Tibial nerve (tissue), 4 donors: ENCODE data around the gene GPR62. TPM values are rescaled to one million over a fixed set of nuclear protein-coding genes. Genes with fewer than 3 reads are reported as not detected.

ENCODE experiments used
- DNase-seq, 2 donors: peaks; one replicate each; pipeline ENCODE4 v3.0.0-alpha.2; 2019; ENCODE audit warnings: low spot score in 2 of 2
- H3K27ac ChIP-seq, 4 donors: fragments of 200-600 bp; sonication (generic) in 3 of 4; one replicate each; pipeline ENCODE4 v1.5.1; 2017 to 2019; ENCODE audit warnings: mild to moderate bottlenecking in 1 of 4
- H3K27me3 ChIP-seq, 2 donors: fragments of 200-600 bp; sonication (generic) in 1 of 2; one replicate each; pipeline versions ENCODE4 v1.5.1 to v1.6.0; 2017 to 2019
- H3K36me3 ChIP-seq, 3 donors: fragments of 200-600 bp; sonication (generic); one replicate each; pipeline ENCODE4 v1.5.1; 2018 to 2019
- H3K4me1 ChIP-seq, 4 donors: fragments of 200-600 bp; sonication (generic) in 3 of 4; one replicate each; pipeline ENCODE4 v1.5.1; 2017 to 2019
- H3K4me3 ChIP-seq, 4 donors: fragments of 200-600 bp; sonication (generic) in 3 of 4; one replicate each; pipeline ENCODE4 v1.5.1; 2017 to 2019; ENCODE audit warnings: mild to moderate bottlenecking in 1 of 4, moderate library complexity in 1 of 4
- H3K9me3 ChIP-seq, 4 donors: fragments of 200-600 bp; sonication (generic) in 3 of 4; one replicate each; pipeline ENCODE4 v1.5.1; 2017 to 2019
- EP300 ChIP-seq, 2 donors: sonication (generic); formaldehyde crosslinking; IDR thresholded peaks; one replicate each; pipeline ENCODE4 v1.6.1; 2017; ENCODE audit warnings: antibody characterized with exemption in 2 of 2, mild to moderate bottlenecking in 1 of 2
- POLR2A ChIP-seq, 2 donors: fragments of 450-650 bp; IDR thresholded peaks; one replicate each; pipeline ENCODE4 v1.6.1; 2017; ENCODE audit warnings: antibody characterized with exemption in 2 of 2, mild to moderate bottlenecking in 2 of 2, moderate library complexity in 2 of 2
- WGBS, 2 donors: methylation state at CpG; one replicate each; pipeline ENCODE4 v1.1.5; 2018; 5-methylcytosine and 5-hydroxymethylcytosine counted together
- total RNA-seq, 4 donors: library from RNA; depleted of rRNA; stranded (reverse); fragments of >200 nt; gene quantifications; one replicate each; pipeline ENCODE4 v1.1.0, GENCODE V29; 2016
- TF ChIP-seq, protein P1 (sequence below), 5 experiments: fragments of 200-600 bp in 3 of 5; fragments of 450-650 bp in 2 of 5; sonication (generic) in 3 of 5; IDR thresholded peaks; one replicate each; pipeline ENCODE4 v1.5.1; 2016 to 2019; ENCODE audit warnings: antibody characterized with exemption in 5 of 5, mild to moderate bottlenecking in 3 of 5, moderate library complexity in 2 of 5

GPR62 gene
- total RNA-seq, 4 donors from 2014 or later: 0.87 to 1.0 TPM; not detected in 2

DNA sequence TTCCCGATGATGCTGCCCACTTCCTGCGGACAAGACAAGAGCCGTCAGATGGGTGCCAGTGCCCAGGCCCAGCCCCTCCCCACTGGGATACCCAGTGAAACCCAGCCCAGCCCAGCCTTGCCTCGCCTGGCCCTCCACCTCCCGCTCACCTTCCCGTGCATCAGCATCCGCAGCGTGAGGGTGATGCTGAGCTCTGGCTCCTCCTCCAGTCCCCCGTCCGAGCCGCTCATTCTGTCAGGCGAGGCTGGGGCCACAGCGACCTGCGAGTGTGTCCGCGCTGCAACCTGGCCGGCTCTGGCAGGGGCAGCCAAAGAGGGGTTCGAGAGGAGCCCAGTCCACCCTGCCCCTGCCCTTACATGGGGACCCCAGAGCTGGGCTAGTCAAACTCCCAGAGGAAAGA, 5.8 kb downstream of the GPR62 start:
- no peak for DNase-seq
- no peak overlapping the region for H3K4me3 ChIP-seq
- peaks cover 0 to 64% (median 28%) of the 10 kb centered on the region in 4 donors for H3K4me1 ChIP-seq
- WGBS, 2 donors: 78 to 83% methylated on average over 6 to 18 of the region's 18 CpGs
- peak overlapping the region in 1 of 4 donors; percentile 99 for H3K27ac ChIP-seq
- TF ChIP-seq EP300 (IDR thresholded peaks at IDR 0.05) (no peak), POLR2A (IDR thresholded peaks at IDR 0.05) (no peak)
- TF ChIP-seq, protein P1, sequence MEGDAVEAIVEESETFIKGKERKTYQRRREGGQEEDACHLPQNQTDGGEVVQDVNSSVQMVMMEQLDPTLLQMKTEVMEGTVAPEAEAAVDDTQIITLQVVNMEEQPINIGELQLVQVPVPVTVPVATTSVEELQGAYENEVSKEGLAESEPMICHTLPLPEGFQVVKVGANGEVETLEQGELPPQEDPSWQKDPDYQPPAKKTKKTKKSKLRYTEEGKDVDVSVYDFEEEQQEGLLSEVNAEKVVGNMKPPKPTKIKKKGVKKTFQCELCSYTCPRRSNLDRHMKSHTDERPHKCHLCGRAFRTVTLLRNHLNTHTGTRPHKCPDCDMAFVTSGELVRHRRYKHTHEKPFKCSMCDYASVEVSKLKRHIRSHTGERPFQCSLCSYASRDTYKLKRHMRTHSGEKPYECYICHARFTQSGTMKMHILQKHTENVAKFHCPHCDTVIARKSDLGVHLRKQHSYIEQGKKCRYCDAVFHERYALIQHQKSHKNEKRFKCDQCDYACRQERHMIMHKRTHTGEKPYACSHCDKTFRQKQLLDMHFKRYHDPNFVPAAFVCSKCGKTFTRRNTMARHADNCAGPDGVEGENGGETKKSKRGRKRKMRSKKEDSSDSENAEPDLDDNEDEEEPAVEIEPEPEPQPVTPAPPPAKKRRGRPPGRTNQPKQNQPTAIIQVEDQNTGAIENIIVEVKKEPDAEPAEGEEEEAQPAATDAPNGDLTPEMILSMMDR (IDR thresholded peaks at IDR 0.05): no peak
- no peaks in the 10 kb centered on the region for H3K27me3 ChIP-seq
- no peaks in the 10 kb centered on the region for H3K9me3 ChIP-seq
- peaks cover 0 to 48% (median 0%) of the 10 kb centered on the region in 3 donors for H3K36me3 ChIP-seq

DNA sequence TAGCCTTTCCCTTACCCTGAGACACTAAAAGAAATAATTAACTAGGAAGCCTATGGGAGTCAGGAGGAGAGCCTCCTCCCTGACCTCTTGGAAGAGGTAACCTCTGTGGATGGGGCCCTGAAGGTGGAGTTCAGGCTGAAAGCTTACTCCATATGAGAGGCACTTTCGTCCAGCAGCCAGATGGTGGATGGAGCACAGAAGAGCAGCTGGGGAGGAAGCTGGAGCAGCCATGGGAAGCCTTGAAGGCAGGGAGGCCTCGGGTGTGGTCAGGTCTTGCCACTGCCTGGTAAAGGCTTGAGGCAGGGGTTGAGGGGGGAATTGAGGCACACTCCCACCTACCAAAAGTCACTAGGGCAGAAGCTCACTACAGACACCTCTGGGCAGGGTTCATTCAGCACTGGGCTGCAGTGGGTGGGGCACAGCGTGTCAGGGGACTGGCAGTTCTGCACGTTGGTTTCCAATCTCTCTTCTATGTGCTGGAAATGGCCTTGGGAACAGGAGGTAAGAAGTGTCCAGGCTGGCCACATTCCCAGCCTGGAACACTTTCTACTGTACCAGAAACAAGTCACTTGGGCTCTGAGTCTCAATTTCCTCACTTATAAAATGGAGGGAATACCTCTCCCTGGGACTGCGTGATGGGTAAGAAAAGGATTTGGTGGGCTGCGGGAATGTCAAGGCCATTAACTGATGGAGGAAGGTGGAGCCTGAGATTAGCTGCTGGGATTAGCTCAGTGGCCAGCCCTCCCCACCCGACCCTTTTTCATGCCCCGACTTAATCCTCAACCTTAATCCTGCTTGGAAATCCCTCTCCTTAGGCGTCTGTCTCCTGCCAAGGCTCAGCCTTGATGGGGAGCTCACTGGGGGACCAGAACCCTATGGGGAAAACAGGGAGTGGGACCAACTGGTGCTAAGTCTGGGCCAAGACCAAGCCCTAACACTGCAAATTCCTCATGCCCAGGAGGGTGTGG, 6.7 kb downstream of the GPR62 start:
- Histone ChIP-seq H3K36me3 (peaks cover 0 to 48% (median 0%) of the 10 kb centered on the region in 3 donors), H3K4me3 (no peak overlapping the region), H3K27me3 (no peaks in the 10 kb centered on the region), H3K27ac (peak overlapping the region in 2 of 4 donors; percentile 36 to 99), H3K4me1 (peaks cover 0 to 64% (median 27%) of the 10 kb centered on the region in 4 donors), H3K9me3 (no peaks in the 10 kb centered on the region)
- TF ChIP-seq EP300 (IDR thresholded peaks at IDR 0.05): no peak
- DNase-seq: no peak
- WGBS, 2 donors: 54 to 60% methylated on average over 9 of the region's 9 CpGs

DNA sequence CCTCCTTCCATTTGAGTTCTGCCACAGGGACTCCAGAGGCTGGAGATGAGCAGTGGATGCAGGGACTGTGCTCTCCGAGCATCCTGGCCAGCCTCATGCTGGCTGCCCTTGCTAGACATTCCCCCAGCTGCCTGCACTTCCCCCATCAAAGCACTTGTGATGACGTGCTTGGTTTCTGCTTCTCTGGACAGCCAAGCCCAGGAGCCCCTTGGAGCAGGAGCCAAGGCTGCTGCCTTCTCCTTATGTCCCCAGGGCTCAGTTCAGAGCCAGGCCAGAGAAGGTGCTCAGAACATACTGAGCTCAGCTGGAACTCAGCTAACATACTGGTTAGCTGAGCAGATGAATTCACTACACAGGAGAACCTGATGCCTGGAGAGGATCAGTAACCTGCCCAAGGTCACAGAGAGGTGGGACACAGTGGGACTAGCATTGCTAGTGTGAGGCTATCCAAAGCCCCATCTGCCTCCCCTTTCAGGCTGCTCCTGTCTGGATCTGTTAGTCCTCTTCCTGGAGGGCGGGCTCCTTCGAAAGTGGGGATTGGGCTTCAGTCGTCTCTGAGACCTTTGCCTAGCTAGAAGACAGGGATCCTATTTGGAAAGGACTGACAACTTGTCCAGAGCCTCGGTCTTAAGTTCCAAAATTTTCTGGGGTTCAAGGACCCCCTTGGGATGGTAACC, 7.8 kb downstream of the GPR62 start:
- 33 to 59% methylated on average over 5 to 6 of the region's 6 CpGs for WGBS, 2 donors
- Histone ChIP-seq H3K9me3 (no peaks in the 10 kb centered on the region), H3K4me1 (peaks cover 0 to 63% (median 28%) of the 10 kb centered on the region in 4 donors), H3K36me3 (peaks cover 0 to 39% (median 0%) of the 10 kb centered on the region in 3 donors), H3K27ac (peak overlapping the region in 2 of 4 donors; percentile 95 to 99), H3K27me3 (no peaks in the 10 kb centered on the region), H3K4me3 (no peak overlapping the region)
- TF ChIP-seq EP300 (IDR thresholded peaks at IDR 0.05): no peak
- TF ChIP-seq, protein P1 (IDR thresholded peaks at IDR 0.05): no peak
- TF ChIP-seq POLR2A (IDR thresholded peaks at IDR 0.05): no peak
- no peak for DNase-seq

DNA sequence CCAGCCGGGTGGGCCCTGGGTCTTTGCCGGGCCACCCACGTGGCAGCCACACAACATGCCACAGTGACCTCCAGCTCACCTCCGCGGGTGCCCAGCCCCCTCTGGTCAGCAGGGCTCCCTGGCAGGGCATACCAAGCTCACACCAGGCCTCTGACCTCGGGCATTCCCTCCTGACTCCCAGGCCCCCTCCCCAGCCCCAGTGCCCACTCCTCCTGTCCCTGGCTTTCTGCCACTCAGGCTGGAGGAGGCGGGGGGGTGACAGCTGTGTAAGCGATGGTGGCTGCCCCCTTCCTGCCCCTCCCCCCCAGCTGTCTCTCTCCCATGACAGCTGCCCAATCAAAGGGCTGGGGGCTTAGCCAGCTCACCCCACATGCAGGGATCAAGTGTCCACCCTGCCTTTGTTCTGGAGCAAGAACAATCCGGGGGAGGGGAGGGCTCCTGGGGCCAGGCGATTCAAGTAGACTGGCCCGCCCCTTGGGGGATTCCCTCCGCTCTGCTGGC, 8.8 kb downstream of the GPR62 start:
- H3K4me3 ChIP-seq: peak overlapping the region in 1 of 4 donors; percentile 85
- TF ChIP-seq EP300 (IDR thresholded peaks at IDR 0.05) (no peak), POLR2A (IDR thresholded peaks at IDR 0.05) (no peak)
- TF ChIP-seq, protein P1 (IDR thresholded peaks at IDR 0.05): no peak
- no peak for DNase-seq
- peaks cover 0 to 29% (median 0%) of the 10 kb centered on the region in 3 donors for H3K36me3 ChIP-seq
- H3K4me1 ChIP-seq: peaks cover 0 to 71% (median 34%) of the 10 kb centered on the region in 4 donors
- no peaks in the 10 kb centered on the region for H3K27me3 ChIP-seq
- no peaks in the 10 kb centered on the region for H3K9me3 ChIP-seq
- H3K27ac ChIP-seq: peak overlapping the region in 3 of 4 donors; percentile 92 to 99 (median 95)
- WGBS, 2 donors: 19 to 42% methylated on average over 8 to 12 of the region's 12 CpGs

DNA sequence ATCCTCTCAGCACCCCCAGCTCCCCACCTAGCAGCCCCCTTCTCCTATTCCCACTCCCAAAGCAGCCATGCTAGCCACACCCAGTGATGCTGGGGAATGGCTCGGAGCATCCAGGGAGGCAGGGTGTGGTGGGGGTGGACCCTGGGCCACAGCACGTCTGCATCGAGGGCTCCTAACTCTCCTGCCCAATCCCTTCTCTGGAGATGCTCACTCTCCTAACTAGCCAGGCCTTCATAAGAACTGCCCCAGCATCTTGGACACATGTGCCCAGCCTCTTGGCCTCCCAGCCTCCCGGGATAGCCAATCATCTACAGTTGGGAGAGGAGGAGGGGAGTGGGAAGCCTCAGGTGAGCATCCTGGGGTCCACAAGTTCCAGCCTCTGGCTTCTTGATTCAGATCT, 9.3 kb downstream of the GPR62 start:
- DNase-seq: no peak
- Histone ChIP-seq H3K36me3 (peaks cover 0 to 23% (median 0%) of the 10 kb centered on the region in 3 donors), H3K27ac (peak overlapping the region; percentile 92 to 99 (median 96)), H3K9me3 (no peaks in the 10 kb centered on the region), H3K4me1 (peaks cover 0 to 76% (median 34%) of the 10 kb centered on the region in 4 donors), H3K27me3 (no peaks in the 10 kb centered on the region), H3K4me3 (peak overlapping the region in 1 of 4 donors; percentile 85)
- TF ChIP-seq POLR2A (IDR thresholded peaks at IDR 0.05): no peak
- TF ChIP-seq, protein P1 (IDR thresholded peaks at IDR 0.05): no peak
- no peak for TF ChIP-seq EP300 (IDR thresholded peaks at IDR 0.05)
- 29 to 44% methylated on average over 4 of the region's 4 CpGs for WGBS, 2 donors
